ENCODE measurements around the gene TWF2. TPM values are rescaled to one million over a fixed set of nuclear protein-coding genes. Genes with fewer than 3 reads are reported as not detected.

TWF2 gene
- polyA plus RNA-seq, 1 donor: 19.9 TPM

- Histone ChIP-seq H3K4me3 (ENCODE audit: low read length) (no peak overlapping the region), H3K4me1 (ENCODE audit: control insufficient read depth, insufficient read depth, low read length) (no peaks in the 10 kb centered on the region), H3K27me3 (ENCODE audit: control insufficient read depth, insufficient read depth, low read length) (no peaks in the 10 kb centered on the region), H3K9me3 (ENCODE audit: control insufficient read depth, low read depth, low read length) (no peaks in the 10 kb centered on the region), H3K36me3 (ENCODE audit: control insufficient read depth, insufficient read depth, low read length) (no peaks in the 10 kb centered on the region), H3K27ac (ENCODE audit: low read length) (no peak overlapping the region)
- DNase-seq: no peak
- no CpG with 5 or more reads among the region's 4 CpGs for WGBS (ENCODE audit: insufficient coverage, low lambda C conversion rate)
Measured at GRCh38 chr3:52182691-52183090, 56.3 kb downstream of the TWF2 start.

- no peaks in the 10 kb centered on the region for H3K27me3 ChIP-seq (ENCODE audit: control insufficient read depth, insufficient read depth, low read length)
- no peaks in the 10 kb centered on the region for H3K4me1 ChIP-seq (ENCODE audit: control insufficient read depth, insufficient read depth, low read length)
- H3K27ac ChIP-seq (ENCODE audit: low read length): no peak overlapping the region
- H3K4me3 ChIP-seq (ENCODE audit: low read length): no peak overlapping the region
- WGBS (ENCODE audit: insufficient coverage, low lambda C conversion rate): no CpG with 5 or more reads among the region's 5 CpGs
- no peak for DNase-seq
- H3K36me3 ChIP-seq (ENCODE audit: control insufficient read depth, insufficient read depth, low read length): no peaks in the 10 kb centered on the region
- H3K9me3 ChIP-seq (ENCODE audit: control insufficient read depth, low read depth, low read length): no peaks in the 10 kb centered on the region
Measured at GRCh38 chr3:52182196-52182595, 56.8 kb downstream of the TWF2 start.

GRCh38 chr3:52181543-52181942, 57.4 kb downstream of the TWF2 start:
- no peak for DNase-seq
- Histone ChIP-seq H3K27me3 (ENCODE audit: control insufficient read depth, insufficient read depth, low read length) (no peaks in the 10 kb centered on the region), H3K4me3 (ENCODE audit: low read length) (no peak overlapping the region), H3K4me1 (ENCODE audit: control insufficient read depth, insufficient read depth, low read length) (no peaks in the 10 kb centered on the region), H3K9me3 (ENCODE audit: control insufficient read depth, low read depth, low read length) (no peaks in the 10 kb centered on the region), H3K36me3 (ENCODE audit: control insufficient read depth, insufficient read depth, low read length) (no peaks in the 10 kb centered on the region), H3K27ac (ENCODE audit: low read length) (no peak overlapping the region)
- no CpG with 5 or more reads among the region's 4 CpGs for WGBS (ENCODE audit: insufficient coverage, low lambda C conversion rate)

Other genes with a start within 250 kb of the TWF2 start
- 2,526 TPM for gene RPL29, start 243.3 kb downstream of the TWF2 start, polyA plus RNA-seq
- gene DUSP7, start 182.6 kb downstream of the TWF2 start, polyA plus RNA-seq: 9.6 TPM
- 5.9 TPM for gene POC1A, start 84.7 kb downstream of the TWF2 start, polyA plus RNA-seq
- gene ALAS1, start 41.0 kb downstream of the TWF2 start, polyA plus RNA-seq: 37.2 TPM
- gene TLR9, start 13.5 kb downstream of the TWF2 start, polyA plus RNA-seq: 0.37 TPM
- 11.0 TPM for gene PPM1M, start 6.6 kb upstream of the TWF2 start, polyA plus RNA-seq
- gene WDR82, start 39.5 kb upstream of the TWF2 start, polyA plus RNA-seq: 71.9 TPM
- 165 TPM for gene GLYCTK, start 48.7 kb upstream of the TWF2 start, polyA plus RNA-seq
- 22.9 TPM for gene DNAH1, start 77.2 kb upstream of the TWF2 start, polyA plus RNA-seq
- gene BAP1, start 170.8 kb upstream of the TWF2 start, polyA plus RNA-seq: 59.0 TPM
- gene PHF7, start 171.5 kb upstream of the TWF2 start, polyA plus RNA-seq: 10.4 TPM
- gene SEMA3G, start 205.9 kb upstream of the TWF2 start, polyA plus RNA-seq: 2.9 TPM
- gene TNNC1, start 214.9 kb upstream of the TWF2 start, polyA plus RNA-seq: 1.8 TPM
- 85.9 TPM for gene NISCH, start 216.4 kb upstream of the TWF2 start, polyA plus RNA-seq